IPS-NIHi7 (cell line): ENCODE results near the gene SLF2.

Experiments
- DNase-seq: peaks from one replicate; pipeline ENCODE4 v3.0.0; 2012; ENCODE audit warnings: mixed read lengths; ENCODE audit errors: extremely low spot score

SLF2 gene

GRCh38 chr10:100901051-100901450 lies 11.7 kb upstream of the SLF2 start:
- no peak for DNase-seq

GRCh38 chr10:100902622-100903021 lies 10.1 kb upstream of the SLF2 start:
- no peak for DNase-seq

- no peak for DNase-seq
Observed at GRCh38 chr10:100904917-100905316, 7.8 kb upstream of the SLF2 start.

GRCh38 chr10:100907175-100907574 lies 5.6 kb upstream of the SLF2 start:
- no peak for DNase-seq

GRCh38 chr10:100907773-100908363 lies 4.9 kb upstream of the SLF2 start:
- DNase-seq, result no peak

GRCh38 chr10:100908378-100908777 lies 4.4 kb upstream of the SLF2 start:
- no peak for DNase-seq

- DNase-seq, result no peak
Observed at GRCh38 chr10:100909501-100910263, 3.1 kb upstream of the SLF2 start.

- no peak for DNase-seq
Observed at GRCh38 chr10:100911472-100911871, 1.3 kb upstream of the SLF2 start.

- DNase-seq, result no peak
Observed at GRCh38 chr10:100912013-100912604, 654 bp upstream of the SLF2 start.

- DNase-seq, result no peak
Observed at GRCh38 chr10:100913470-100913865, 705 bp downstream of the SLF2 start.

- no peak for DNase-seq
Observed at GRCh38 chr10:100917071-100917470, 4.3 kb downstream of the SLF2 start.

GRCh38 chr10:100923580-100923979 lies 10.8 kb downstream of the SLF2 start:
- no peak for DNase-seq

GRCh38 chr10:100927266-100927665 lies 14.5 kb downstream of the SLF2 start:
- DNase-seq, result no peak

- no peak for DNase-seq
Observed at GRCh38 chr10:100928039-100928438, 15.3 kb downstream of the SLF2 start.

- no peak for DNase-seq
Observed at GRCh38 chr10:100930368-100930767, 17.6 kb downstream of the SLF2 start.

- DNase-seq, result no peak
Observed at GRCh38 chr10:100934084-100934659, 21.4 kb downstream of the SLF2 start.

- no peak for DNase-seq
Observed at GRCh38 chr10:100939763-100940344, 27.1 kb downstream of the SLF2 start.

- no peak for DNase-seq
Observed at GRCh38 chr10:100942229-100942628, 29.5 kb downstream of the SLF2 start.

- no peak for DNase-seq
Observed at GRCh38 chr10:100943508-100943907, 30.7 kb downstream of the SLF2 start.

- no peak for DNase-seq
Observed at GRCh38 chr10:100945754-100946153, 33.0 kb downstream of the SLF2 start.

GRCh38 chr10:100948916-100949315 lies 36.2 kb downstream of the SLF2 start:
- DNase-seq, result no peak

GRCh38 chr10:100960251-100960650 lies 47.5 kb downstream of the SLF2 start:
- no peak for DNase-seq
